Endothelial cell (in vitro differentiated cells): ENCODE data around the gene RMND5B. TPM values are rescaled to one million over a fixed set of nuclear protein-coding genes. Genes with fewer than 3 reads are reported as not detected.

Experiments
- DNase-seq: peaks from one replicate; pipeline ENCODE4 v3.0.0; 2021; ENCODE audit warnings: low spot score
- H3K27ac Mint-ChIP-seq: one replicate; pipeline ENCODE4 v1.8.0; 2021; ENCODE audit warnings: mixed read lengths, inconsistent platforms; ENCODE audit not compliant: unreplicated experiment
- H3K27me3 Mint-ChIP-seq: one replicate; pipeline ENCODE4 v1.8.0; 2021; ENCODE audit warnings: mild to moderate bottlenecking, moderate library complexity, mixed read lengths, inconsistent platforms; ENCODE audit not compliant: unreplicated experiment
- H3K36me3 Mint-ChIP-seq: one replicate; pipeline ENCODE4 v1.8.0; 2021; ENCODE audit warnings: mild to moderate bottlenecking, low read depth, mixed read lengths, inconsistent platforms; ENCODE audit not compliant: unreplicated experiment
- H3K4me1 Mint-ChIP-seq: one replicate; pipeline ENCODE4 v1.8.0; 2021; ENCODE audit warnings: mild to moderate bottlenecking, mixed read lengths, inconsistent platforms; ENCODE audit not compliant: unreplicated experiment
- H3K4me3 Mint-ChIP-seq: one replicate; pipeline ENCODE4 v1.8.0; 2021; ENCODE audit warnings: mild to moderate bottlenecking, mixed read lengths, inconsistent platforms; ENCODE audit not compliant: unreplicated experiment
- H3K9me3 Mint-ChIP-seq: one replicate; pipeline ENCODE4 v1.8.0; 2021; ENCODE audit warnings: mixed read lengths, inconsistent platforms; ENCODE audit not compliant: unreplicated experiment
- CTCF ChIP-seq: fragments of 200-600 bp; sonication (generic); IDR thresholded peaks from one replicate; pipeline ENCODE4 v1.5.0; 2021; ENCODE audit warnings: antibody characterized with exemption; ENCODE audit not compliant: unreplicated experiment
- total RNA-seq: library from RNA; stranded (reverse); fragmentation: NEBNext Ultra II Directional; extraction: Animal tissue kit (Norgen Biotek cat#: 25700); gene quantifications from one replicate; pipeline ENCODE4 v1.2.1, GENCODE V29; 2021; ENCODE audit not compliant: unreplicated experiment

The RMND5B gene
- total RNA-seq, 1 donor from 2014 or later, result 70.4 TPM

DNA sequence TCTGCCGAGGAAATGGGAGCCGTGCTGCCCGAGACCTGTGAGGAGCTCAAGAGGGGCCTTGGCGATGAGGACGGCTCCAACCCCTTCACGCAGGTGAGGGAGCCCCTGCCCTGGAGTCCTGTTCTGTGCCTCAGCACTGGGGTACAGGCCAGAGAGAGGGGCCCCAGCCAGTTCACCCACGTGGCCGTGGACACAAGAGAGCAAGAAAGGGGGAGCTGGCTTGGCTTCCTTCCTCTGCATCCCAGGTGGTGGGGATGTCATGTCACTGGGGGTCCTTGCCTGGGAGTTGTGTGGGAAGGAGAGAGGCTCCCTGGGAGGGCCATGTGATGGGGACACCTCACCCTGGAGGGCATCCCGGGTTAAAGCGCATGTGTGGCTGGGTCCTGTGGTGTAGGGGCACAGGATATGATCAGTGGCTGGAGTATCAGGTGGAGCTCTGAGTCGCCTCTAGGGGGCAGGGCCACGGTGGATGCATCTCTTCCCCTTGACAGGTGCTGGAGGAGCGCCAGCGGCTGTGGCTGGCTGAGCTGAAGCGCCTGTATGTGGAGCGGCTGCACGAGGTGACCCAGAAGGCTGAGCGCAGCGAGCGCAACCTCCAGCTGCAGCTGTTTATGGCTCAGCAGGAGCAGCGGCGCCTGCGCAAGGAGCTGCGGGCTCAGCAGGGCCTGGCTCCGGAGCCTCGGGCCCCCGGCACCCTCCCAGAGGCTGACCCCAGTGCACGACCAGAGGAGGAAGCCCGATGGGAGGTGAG lies 10.0 kb upstream of the RMND5B start:
- H3K4me3 Mint-ChIP-seq, result peak overlapping the region; percentile 11
- peaks cover 17% of the 10 kb centered on the region for H3K36me3 Mint-ChIP-seq
- TF ChIP-seq CTCF, result peak; percentile 54
- H3K27me3 Mint-ChIP-seq, result peaks cover 24% of the 10 kb centered on the region
- no peaks in the 10 kb centered on the region for H3K9me3 Mint-ChIP-seq
- DNase-seq, result no peak
- peaks cover 61% of the 10 kb centered on the region for H3K4me1 Mint-ChIP-seq
- peak overlapping the region; percentile 72 for H3K27ac Mint-ChIP-seq

GRCh38 chr5:178121391-178122276 lies 9.2 kb upstream of the RMND5B start:
- no peak for TF ChIP-seq CTCF
- Mint-ChIP-seq H3K4me3 (no peak overlapping the region), H3K36me3 (peaks cover 17% of the 10 kb centered on the region), H3K27me3 (peaks cover 21% of the 10 kb centered on the region), H3K9me3 (no peaks in the 10 kb centered on the region), H3K4me1 (peaks cover 59% of the 10 kb centered on the region), H3K27ac (peak overlapping the region; percentile 64)
- DNase-seq, result no peak

DNA sequence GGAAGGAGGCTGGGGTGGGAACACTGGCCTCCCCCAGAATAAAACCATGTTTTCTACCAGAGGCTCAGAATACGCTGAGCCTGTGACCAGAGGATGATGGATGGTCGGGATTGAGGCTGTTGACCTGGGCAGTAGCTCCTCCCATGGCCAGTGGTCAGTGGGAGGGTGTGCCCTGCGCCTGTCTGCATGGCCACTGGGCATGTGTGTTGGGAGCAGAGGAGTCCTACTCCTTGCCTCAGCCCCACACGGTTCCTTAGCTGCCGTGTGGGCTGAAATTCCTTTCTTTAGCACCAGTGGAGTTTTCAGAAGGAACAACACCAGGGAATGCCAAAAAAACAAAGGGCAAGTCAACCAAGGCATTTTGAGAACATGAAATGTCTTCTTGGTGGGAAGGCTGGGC lies 8.5 kb upstream of the RMND5B start:
- H3K4me1 Mint-ChIP-seq, result peaks cover 60% of the 10 kb centered on the region
- no peak for TF ChIP-seq CTCF
- DNase-seq, result no peak
- H3K9me3 Mint-ChIP-seq, result no peaks in the 10 kb centered on the region
- peaks cover 17% of the 10 kb centered on the region for H3K36me3 Mint-ChIP-seq
- peaks cover 21% of the 10 kb centered on the region for H3K27me3 Mint-ChIP-seq
- peak overlapping the region; percentile 64 for H3K27ac Mint-ChIP-seq
- H3K4me3 Mint-ChIP-seq, result no peak overlapping the region

DNA sequence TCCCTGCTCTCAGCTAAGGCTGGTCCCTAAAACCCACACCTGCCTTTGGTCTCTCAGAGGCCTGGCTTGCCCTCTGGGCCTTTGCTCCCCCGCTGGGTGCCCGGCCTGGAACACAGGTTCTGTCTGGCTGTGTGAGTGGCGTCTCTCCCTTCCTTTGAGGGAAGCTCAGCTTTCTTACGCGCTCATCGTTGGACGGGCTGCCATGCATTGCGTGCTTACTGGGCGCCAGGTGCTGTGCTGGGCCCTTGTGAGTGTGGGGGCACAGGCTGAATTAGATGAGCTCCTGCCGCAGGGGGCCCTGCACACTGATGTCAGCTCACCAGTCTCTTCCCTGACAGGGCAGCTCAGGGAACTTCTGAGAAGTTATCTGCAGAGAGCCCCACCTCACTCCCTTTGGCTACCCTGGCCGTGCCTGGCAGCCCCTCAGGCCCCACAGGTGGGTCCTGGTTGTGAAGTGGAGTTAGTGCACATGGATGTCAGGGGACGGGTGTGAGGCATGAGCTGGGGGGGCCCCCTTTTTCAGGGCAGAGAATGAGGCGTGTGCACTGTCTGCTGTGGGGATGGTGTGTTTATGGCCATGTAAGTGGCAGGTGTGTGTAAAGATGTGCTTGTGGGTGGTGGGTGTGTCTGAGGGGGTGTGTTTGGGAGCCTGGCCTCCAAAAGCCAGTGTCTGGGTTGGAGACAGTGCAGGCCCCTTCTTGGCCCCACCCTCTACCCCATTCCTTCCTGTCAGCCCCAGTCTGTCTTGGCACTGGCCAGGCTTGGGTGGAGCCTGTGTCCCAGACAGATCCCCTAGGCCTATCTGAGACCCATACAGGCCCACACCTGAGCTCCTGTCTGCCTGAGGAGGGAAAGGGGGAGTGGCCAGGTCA lies 7.5 kb upstream of the RMND5B start:
- Mint-ChIP-seq H3K9me3 (no peaks in the 10 kb centered on the region), H3K36me3 (peaks cover 17% of the 10 kb centered on the region), H3K27ac (peak overlapping the region; percentile 85), H3K4me3 (peak overlapping the region; percentile 76), H3K27me3 (peaks cover 21% of the 10 kb centered on the region), H3K4me1 (peaks cover 63% of the 10 kb centered on the region)
- TF ChIP-seq CTCF, result no peak
- no peak for DNase-seq
